ENCODE results near the gene ERLEC1.

The ERLEC1 gene

DNA sequence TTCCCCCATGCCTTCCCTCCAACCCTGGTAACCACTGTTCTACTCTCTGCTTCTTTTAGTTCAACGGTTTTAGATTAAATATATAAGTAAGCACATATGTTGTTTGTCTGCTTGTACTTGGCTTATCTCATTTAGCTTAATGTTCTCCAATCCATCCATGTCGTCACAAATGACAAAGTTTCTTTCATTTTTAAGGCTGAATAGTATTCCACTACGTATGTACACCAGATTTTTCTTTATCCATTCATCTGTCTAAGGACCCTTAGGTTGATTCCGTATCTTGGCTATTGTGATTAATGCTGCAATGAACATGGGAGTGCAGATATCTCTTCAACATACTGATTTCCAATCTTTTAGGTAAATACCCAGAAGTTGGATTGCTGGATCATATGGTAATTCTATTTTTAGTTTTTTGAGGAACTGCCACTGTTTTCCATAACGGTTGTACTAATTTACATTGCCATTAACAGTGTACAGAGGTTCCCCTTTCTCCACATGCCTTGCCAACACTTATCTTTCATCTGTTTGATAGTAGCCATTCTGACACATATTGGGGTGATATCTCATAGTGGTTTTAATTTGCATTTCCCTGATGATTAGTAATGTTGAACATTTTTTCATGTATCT, 8.2 kb upstream of the ERLEC1 start:
- no peak for DNase-seq (ENCODE audit: low read depth in 2 of 2)
- H3K4me3 ChIP-seq (replicated peaks in 1 of 2; ENCODE audit: low read depth in 2 of 2, low read length in 2 of 2): no peak overlapping the region
- TF ChIP-seq, protein P1, sequence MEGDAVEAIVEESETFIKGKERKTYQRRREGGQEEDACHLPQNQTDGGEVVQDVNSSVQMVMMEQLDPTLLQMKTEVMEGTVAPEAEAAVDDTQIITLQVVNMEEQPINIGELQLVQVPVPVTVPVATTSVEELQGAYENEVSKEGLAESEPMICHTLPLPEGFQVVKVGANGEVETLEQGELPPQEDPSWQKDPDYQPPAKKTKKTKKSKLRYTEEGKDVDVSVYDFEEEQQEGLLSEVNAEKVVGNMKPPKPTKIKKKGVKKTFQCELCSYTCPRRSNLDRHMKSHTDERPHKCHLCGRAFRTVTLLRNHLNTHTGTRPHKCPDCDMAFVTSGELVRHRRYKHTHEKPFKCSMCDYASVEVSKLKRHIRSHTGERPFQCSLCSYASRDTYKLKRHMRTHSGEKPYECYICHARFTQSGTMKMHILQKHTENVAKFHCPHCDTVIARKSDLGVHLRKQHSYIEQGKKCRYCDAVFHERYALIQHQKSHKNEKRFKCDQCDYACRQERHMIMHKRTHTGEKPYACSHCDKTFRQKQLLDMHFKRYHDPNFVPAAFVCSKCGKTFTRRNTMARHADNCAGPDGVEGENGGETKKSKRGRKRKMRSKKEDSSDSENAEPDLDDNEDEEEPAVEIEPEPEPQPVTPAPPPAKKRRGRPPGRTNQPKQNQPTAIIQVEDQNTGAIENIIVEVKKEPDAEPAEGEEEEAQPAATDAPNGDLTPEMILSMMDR (IDR thresholded peaks at IDR 0.05; ENCODE audit: low read depth, low read length): no peak

DNA sequence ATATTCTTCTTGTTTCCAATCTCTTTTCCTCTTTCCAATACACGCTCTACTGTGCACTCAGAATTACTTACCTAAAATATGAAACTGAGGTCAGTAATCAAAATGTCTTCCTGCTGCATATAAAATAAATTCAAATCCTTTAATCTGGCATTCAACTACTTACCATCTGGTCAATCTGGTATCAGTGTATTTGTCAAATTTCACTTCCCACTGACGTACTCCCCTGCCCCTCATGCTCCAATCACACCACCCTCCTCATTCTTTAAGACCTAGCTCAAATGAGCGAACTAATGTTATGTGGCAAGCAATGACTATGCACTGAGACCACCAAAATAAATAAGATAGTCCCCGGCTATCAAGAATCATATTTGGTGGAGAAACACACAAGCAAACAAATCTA, 6.8 kb upstream of the ERLEC1 start:
- DNase-seq (ENCODE audit: low read depth in 2 of 2): no peak
- H3K4me3 ChIP-seq (replicated peaks in 1 of 2; ENCODE audit: low read depth in 2 of 2, low read length in 2 of 2): no peak overlapping the region
- TF ChIP-seq, protein P1 (IDR thresholded peaks at IDR 0.05; ENCODE audit: low read depth, low read length): no peak

DNA sequence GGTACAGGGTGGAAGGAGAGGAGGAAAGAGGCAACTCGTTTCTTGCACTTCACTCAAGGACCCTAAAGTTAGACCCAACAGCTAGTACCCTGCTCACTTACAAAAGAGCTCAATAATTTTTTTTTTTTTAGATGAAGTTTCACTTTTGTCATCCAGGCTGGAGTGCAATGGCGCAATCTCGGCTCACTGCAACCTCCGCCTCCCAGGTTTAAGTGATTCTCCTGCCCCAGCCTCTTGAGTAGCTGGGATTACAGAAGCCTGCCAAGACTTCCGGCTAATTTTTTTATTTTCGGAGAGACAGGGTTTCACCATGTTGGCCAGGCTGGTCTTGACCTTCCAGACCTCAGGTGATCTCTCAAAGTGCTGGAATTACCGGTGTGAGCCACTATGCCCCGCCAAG, 4.2 kb upstream of the ERLEC1 start:
- TF ChIP-seq, protein P1 (IDR thresholded peaks at IDR 0.05; ENCODE audit: low read depth, low read length): no peak
- DNase-seq (ENCODE audit: low read depth in 2 of 2): no peak
- H3K4me3 ChIP-seq (replicated peaks in 1 of 2; ENCODE audit: low read depth in 2 of 2, low read length in 2 of 2): no peak overlapping the region

DNA sequence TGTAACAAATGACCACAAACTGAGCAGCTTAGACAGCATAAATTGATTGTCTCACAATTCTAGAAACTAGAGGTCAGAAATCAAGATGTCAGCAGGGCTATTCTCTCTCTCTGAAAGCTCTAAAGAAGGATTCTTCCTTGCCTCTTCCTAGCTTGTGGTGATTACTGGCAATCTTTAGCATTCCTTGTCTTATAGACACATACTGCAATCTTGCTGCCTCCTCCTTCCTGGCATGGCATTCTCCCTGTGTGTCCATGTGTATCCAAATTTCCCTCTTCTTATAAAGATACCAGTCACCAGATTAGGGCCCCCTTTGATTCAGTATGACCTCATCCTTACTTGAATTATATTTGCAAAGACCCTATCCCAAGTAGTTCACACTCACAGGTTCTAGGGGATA, 2.4 kb upstream of the ERLEC1 start:
- no peak overlapping the region for H3K4me3 ChIP-seq (replicated peaks in 1 of 2; ENCODE audit: low read depth in 2 of 2, low read length in 2 of 2)
- TF ChIP-seq, protein P1 (IDR thresholded peaks at IDR 0.05; ENCODE audit: low read depth, low read length): no peak

DNA sequence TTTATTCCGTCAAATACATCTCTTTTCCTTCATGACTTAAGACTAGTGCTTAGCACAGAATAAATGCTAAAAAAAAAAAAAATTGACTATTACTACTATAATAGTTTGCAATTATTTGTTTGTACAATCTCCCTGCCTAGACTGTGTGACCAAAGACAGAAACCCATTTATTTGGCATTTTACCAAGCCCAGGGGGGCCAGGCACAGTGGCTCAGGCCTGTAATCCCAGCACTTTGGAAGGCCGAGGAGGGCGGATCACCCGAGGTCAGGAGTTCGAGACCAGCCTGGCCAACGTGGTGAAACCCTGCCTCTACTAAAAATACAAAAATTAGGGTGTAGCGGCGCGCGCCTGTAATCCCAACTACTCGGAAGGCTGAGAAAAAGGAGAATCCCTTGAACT, 1.5 kb upstream of the ERLEC1 start:
- H3K4me3 ChIP-seq (replicated peaks in 1 of 2; ENCODE audit: low read depth in 2 of 2, low read length in 2 of 2): peak overlapping the region; percentile 83 to 96
- no peak for DNase-seq (ENCODE audit: low read depth in 2 of 2)
- TF ChIP-seq, protein P1 (IDR thresholded peaks at IDR 0.05; ENCODE audit: low read depth, low read length): no peak

More for the DNA sequence above, 2.4 kb upstream of the ERLEC1 start:
- no peak for DNase-seq (ENCODE audit: low read depth in 2 of 2)

DNA sequence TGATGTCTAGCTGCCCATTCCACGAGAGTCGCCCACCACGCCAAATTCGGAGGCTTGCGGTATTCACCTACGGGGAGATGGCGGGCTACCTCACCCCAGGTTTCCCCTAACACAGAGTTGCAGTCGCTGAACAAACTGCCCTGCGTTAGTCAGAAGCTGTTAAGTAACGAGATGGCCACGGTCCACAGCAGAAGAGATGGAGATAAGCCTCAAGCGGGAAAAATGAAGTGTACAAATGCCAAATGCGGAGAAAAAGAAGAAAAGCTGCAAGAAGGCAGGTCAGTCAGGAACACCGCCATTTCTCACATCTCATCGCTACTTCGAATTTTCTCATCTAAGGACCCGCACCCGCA, 516 bp upstream of the ERLEC1 start:
- TF ChIP-seq, protein P1 (IDR thresholded peaks at IDR 0.05; ENCODE audit: low read depth, low read length): no peak
- peak overlapping the region; percentile 83 to 96 for H3K4me3 ChIP-seq (replicated peaks in 1 of 2; ENCODE audit: low read depth in 2 of 2, low read length in 2 of 2)
- peak; percentile 58 to 64 for DNase-seq (ENCODE audit: low read depth in 2 of 2)

All from cardiac fibroblast (primary cell).